Heart left ventricle (tissue), 16 donors: ENCODE results near the gene RBM38. TPM values are rescaled to one million over a fixed set of nuclear protein-coding genes. Genes with fewer than 3 reads are reported as not detected.

Experiments used
- ATAC-seq, 4 donors: fragments of 200-7000 bp; cut with Tn5 transposase; one replicate each; pipeline ENCODE4 v1.9.1; 2020 to 2022; ENCODE audit warnings: moderate library complexity in 4 of 4, mild to moderate bottlenecking in 3 of 4, moderate number of reproducible peaks in 1 of 4
- DNase-seq, 5 donors: peaks; one replicate each; pipeline ENCODE4 v3.0.0-alpha.2; 2020
- H3K27ac ChIP-seq, 12 donors: fragments of 200-600 bp; sonication (generic) in 4 of 12; one replicate each; pipeline versions ENCODE4 v1.5.0 to v1.8.0; 2016 to 2022; ENCODE audit warnings: mild to moderate bottlenecking in 2 of 12
- H3K27me3 ChIP-seq, 9 donors: fragments of 200-600 bp; sonication (generic) in 2 of 9; one replicate each; pipeline versions ENCODE4 v1.5.1 to v1.8.0; 2016 to 2022; ENCODE audit warnings: mild to moderate bottlenecking in 3 of 9
- H3K36me3 ChIP-seq, 9 donors: fragments of 200-600 bp; sonication (generic) in 2 of 9; one replicate each; pipeline versions ENCODE4 v1.5.0 to v1.8.0; 2018 to 2022; ENCODE audit warnings: mild to moderate bottlenecking in 2 of 9
- H3K4me1 ChIP-seq, 12 donors: fragments of 200-600 bp; sonication (generic) in 4 of 12; one replicate each; pipeline versions ENCODE4 v1.5.0 to v1.8.0; 2016 to 2022; ENCODE audit warnings: mild to moderate bottlenecking in 3 of 12
- H3K4me3 ChIP-seq, 12 donors: fragments of 200-600 bp; sonication (generic) in 4 of 12; one replicate each; pipeline versions ENCODE4 v1.5.0 to v1.8.0; 2017 to 2022; ENCODE audit warnings: mild to moderate bottlenecking in 9 of 12, moderate library complexity in 4 of 12
- H3K9me3 ChIP-seq, 12 donors: fragments of 200-600 bp; sonication (generic) in 4 of 12; one replicate each; pipeline versions ENCODE4 v1.5.0 to v1.8.0; 2016 to 2022; ENCODE audit warnings: mild to moderate bottlenecking in 1 of 12
- POLR2A ChIP-seq, 2 donors: fragments of 450-650 bp; IDR thresholded peaks; one replicate each; pipeline ENCODE4 v1.6.1; 2017; ENCODE audit warnings: antibody characterized with exemption in 2 of 2, mild to moderate bottlenecking in 2 of 2, moderate library complexity in 2 of 2
- WGBS, 4 donors: extraction: QIAGEN DNeasy Blood & Tissue Kit in 2 of 4; methylation state at CpG; one replicate each; pipeline versions ENCODE4 v1.1.5 to v1.1.7; 2013 to 2018; 5-methylcytosine and 5-hydroxymethylcytosine counted together
- intact Hi-C, 10 donors: fragments of 100-400 bp; cut with DNase I; formaldehyde crosslinking; loops; one replicate each; pipeline versions ENCODE4 v1.11.1 to v1.14.2; 2022
- polyA plus RNA-seq, 2 donors: library from polyadenylated mRNA; stranded (reverse); fragments of 200-250 nt; gene quantifications; one replicate each; pipeline ENCODE4 v1.2.3, GENCODE V29; 2013
- total RNA-seq, 9 donors: library from RNA; depleted of rRNA in 2 of 9; stranded (reverse); fragments of >200 nt in 2 of 9; fragmentation: NEBNext Ultra II Directional in 3 of 9; extraction: Animal tissue kit (Norgen Biotek cat#: 25700) in 3 of 9; gene quantifications; one replicate each; pipeline versions ENCODE4 v1.1.0 to v1.2.4, GENCODE V29; 2016 to 2023
- TF ChIP-seq, protein P1 (sequence below), 12 donors: fragments of 200-600 bp; sonication (generic) in 4 of 12; IDR thresholded peaks; one replicate each; pipeline versions ENCODE4 v1.5.0 to v1.8.0; 2018 to 2022; ENCODE audit warnings: antibody characterized with exemption in 12 of 12, mild to moderate bottlenecking in 5 of 12
- donor health status: ischemic (EF 13 %, LVEDD 7.1; RV severe dilation, severe dysfunction).
- donor health status: healthy with polysubstance abuse.
- donor health status: DM: no; HTN: yes; CAD: no.
- donor health status: DM: no; HTN: no; CAD: no.
- donor health status: ischemic (EF 25% LVEDD 6.9; RV normal size, moderate dysfunction).
- donor health status: ischemic (EF 25% LVEDD 5.7; RV mildly dilated, moderate dysfunction).
- donor health status: healthy.
- donor health status: DM: yes; HTN: yes; CAD: no.
- donor health status: ischemic (EF 35%, LVEDD 5.7; RV mildly dilated, moderate dysfunction).
- donor health status: nonischemic (EF 11% LVEDD 7.7; RV severe dilation, severe dysfunction).
- donor health status: DM: yes; HTN: yes; CAD: no.
- donor health status: PGD.
- donor health status: ischemic (EF 29% LVEDD 5.4; RV normal size, mild dysfunction).
- donor health status: nonischemic (EF 23%, LVEDD 6.1; RV moderate dilation, normal function).

RBM38 gene
- total and polyA plus RNA-seq, 11 donors, result 45.6 to 112 (median 68.5) TPM

DNA sequence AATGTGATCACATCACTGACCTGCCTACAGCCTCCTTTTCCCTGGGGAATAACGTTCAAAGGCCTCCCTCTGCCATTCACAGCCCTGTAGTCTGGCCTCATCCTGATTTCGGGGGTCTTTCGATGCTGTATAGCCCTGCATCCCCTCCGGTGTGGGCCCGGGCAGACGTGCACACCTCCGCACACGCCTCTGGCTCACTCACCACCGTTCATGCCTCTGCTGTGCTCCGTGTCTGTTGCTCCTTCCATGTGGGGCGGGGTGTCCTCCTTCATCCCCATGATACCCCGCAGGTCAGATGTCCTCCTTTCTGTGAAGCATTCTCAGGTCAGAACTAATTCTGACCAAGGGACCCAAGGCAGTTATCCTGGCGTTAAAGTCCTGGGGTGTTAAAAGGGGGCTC, 13.8 kb upstream of the RBM38 start:
- H3K4me1 ChIP-seq, result peaks cover 0 to 30% (median 8%) of the 10 kb centered on the region in 12 donors
- no peak for TF ChIP-seq POLR2A (IDR thresholded peaks at IDR 0.05)
- TF ChIP-seq, protein P1, sequence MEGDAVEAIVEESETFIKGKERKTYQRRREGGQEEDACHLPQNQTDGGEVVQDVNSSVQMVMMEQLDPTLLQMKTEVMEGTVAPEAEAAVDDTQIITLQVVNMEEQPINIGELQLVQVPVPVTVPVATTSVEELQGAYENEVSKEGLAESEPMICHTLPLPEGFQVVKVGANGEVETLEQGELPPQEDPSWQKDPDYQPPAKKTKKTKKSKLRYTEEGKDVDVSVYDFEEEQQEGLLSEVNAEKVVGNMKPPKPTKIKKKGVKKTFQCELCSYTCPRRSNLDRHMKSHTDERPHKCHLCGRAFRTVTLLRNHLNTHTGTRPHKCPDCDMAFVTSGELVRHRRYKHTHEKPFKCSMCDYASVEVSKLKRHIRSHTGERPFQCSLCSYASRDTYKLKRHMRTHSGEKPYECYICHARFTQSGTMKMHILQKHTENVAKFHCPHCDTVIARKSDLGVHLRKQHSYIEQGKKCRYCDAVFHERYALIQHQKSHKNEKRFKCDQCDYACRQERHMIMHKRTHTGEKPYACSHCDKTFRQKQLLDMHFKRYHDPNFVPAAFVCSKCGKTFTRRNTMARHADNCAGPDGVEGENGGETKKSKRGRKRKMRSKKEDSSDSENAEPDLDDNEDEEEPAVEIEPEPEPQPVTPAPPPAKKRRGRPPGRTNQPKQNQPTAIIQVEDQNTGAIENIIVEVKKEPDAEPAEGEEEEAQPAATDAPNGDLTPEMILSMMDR (IDR thresholded peaks at IDR 0.05), result no peak
- H3K9me3 ChIP-seq, result no peaks in the 10 kb centered on the region
- peaks cover 0 to 89% (median 52%) of the 10 kb centered on the region in 9 donors for H3K36me3 ChIP-seq
- DNase-seq (no peak), ATAC-seq (no peak)
- no peaks in the 10 kb centered on the region for H3K27me3 ChIP-seq
- H3K4me3 ChIP-seq, result no peak overlapping the region
- 84 to 88% (median 85%) methylated on average over 13 of the region's 13 CpGs for WGBS, 4 donors
- intact Hi-C loops, result loop anchor here in 2 of 10 donors (10.0 kb wide), 1 partner anchor 217 kb away; no protein-coding TSS in a partner anchor
- H3K27ac ChIP-seq, result no peak overlapping the region

DNA sequence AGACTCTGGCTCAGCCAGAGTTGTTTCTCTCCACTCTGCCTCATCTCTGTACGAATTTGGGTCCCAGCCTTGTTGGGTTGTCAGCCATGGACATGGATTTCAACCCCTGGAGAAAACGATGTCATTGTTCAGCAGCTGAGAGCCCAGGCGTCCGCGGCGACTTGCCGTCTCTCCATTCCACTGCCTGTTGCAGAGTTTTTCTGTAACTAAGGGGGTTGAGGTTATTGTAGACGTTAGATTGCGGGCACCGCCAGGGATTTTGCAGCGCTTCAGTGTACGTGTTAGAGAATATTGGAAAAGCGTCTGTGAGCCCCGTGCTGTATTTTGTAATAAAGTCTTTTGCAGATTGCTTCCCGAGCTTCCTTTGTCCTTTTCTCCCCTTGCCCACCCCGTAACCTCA, 13.1 kb upstream of the RBM38 start:
- Histone ChIP-seq H3K4me3 (no peak overlapping the region), H3K27ac (no peak overlapping the region), H3K27me3 (no peaks in the 10 kb centered on the region), H3K9me3 (no peaks in the 10 kb centered on the region), H3K36me3 (peaks cover 1 to 81% (median 52%) of the 10 kb centered on the region in 9 donors), H3K4me1 (peaks cover 0 to 30% (median 8%) of the 10 kb centered on the region in 12 donors)
- intact Hi-C loops, result loop anchor here in 2 of 10 donors (10.0 kb wide), 1 partner anchor 217 kb away; no protein-coding TSS in a partner anchor
- TF ChIP-seq, protein P1 (IDR thresholded peaks at IDR 0.05), result no peak
- no peak for TF ChIP-seq POLR2A (IDR thresholded peaks at IDR 0.05)
- DNase-seq, result no peak
- ATAC-seq, result no peak
- WGBS, 4 donors, result 85 to 92% (median 87%) methylated on average over 16 of the region's 16 CpGs

DNA sequence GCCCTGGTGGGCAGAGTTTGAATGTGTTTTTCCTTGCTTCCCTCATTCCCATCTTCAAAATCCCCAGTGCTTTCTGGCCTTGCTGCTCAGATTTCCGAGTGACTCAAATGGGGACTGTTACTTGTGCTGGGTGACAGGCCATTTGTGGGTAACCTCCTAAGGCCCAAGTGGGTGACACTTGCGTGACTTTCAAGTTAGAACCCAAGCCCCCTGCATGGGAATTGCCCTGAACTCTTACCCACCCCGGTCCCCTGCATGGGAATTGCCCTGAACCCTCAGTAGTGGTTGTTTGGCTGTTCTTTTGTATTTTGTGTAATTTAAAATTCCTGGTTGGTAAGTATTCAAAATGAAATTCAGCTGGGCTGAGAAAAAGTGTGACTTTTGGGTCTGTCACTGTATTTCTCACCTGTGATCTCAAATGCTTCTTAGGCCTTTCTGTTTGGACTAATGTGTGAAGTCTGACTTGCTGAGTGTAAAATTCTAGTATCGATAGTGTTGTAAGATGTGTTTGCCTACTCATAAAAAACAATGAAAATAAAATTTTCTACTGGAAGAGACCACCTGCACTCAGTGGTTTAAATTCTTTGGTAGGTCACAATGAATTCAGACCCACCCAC, 12.4 kb upstream of the RBM38 start:
- no peak overlapping the region for H3K4me3 ChIP-seq
- TF ChIP-seq, protein P1 (IDR thresholded peaks at IDR 0.05), result no peak
- TF ChIP-seq POLR2A (IDR thresholded peaks at IDR 0.05), result no peak
- H3K36me3 ChIP-seq, result peaks cover 1 to 77% (median 55%) of the 10 kb centered on the region in 9 donors
- H3K9me3 ChIP-seq, result no peaks in the 10 kb centered on the region
- intact Hi-C loops, result loop anchor here in 2 of 10 donors (10.0 kb wide), 1 partner anchor 216 kb away; no protein-coding TSS in a partner anchor
- DNase-seq, result no peak
- no peaks in the 10 kb centered on the region for H3K27me3 ChIP-seq
- H3K27ac ChIP-seq, result no peak overlapping the region
- no peak for ATAC-seq
- H3K4me1 ChIP-seq, result peaks cover 0 to 29% (median 8%) of the 10 kb centered on the region in 12 donors
- WGBS, 4 donors, result 87 to 93% (median 90%) methylated on average over 4 of the region's 4 CpGs

DNA sequence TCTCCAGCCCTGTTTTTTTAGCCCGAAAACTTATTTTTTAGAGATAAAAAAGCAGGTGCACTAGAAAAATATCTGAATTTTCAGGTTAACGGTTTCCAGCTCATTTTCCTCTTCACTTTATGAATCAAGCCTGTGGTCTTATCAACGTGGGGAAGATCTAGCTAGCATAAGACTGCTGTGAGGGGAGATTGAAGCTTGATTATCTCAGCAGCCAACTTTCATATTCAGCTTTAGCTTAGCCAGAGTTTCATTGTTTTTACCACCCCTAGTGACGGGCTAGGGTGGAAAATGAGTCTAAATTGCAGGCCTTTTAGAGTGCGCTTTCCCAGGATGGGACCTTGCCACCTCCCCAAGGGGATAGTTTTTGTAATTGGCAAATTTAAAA, 11.9 kb upstream of the RBM38 start:
- ATAC-seq (no peak), DNase-seq (no peak)
- Histone ChIP-seq H3K27ac (no peak overlapping the region), H3K4me1 (peaks cover 0 to 24% (median 6%) of the 10 kb centered on the region in 12 donors), H3K9me3 (no peaks in the 10 kb centered on the region), H3K4me3 (no peak overlapping the region), H3K36me3 (peaks cover 0 to 72% (median 56%) of the 10 kb centered on the region in 9 donors), H3K27me3 (no peaks in the 10 kb centered on the region)
- intact Hi-C loops, result loop anchor here in 2 of 10 donors (10.0 kb wide), 1 partner anchor 216 kb away; no protein-coding TSS in a partner anchor
- 85 to 88% (median 86%) methylated on average over 5 of the region's 5 CpGs for WGBS, 4 donors
- TF ChIP-seq, protein P1 (IDR thresholded peaks at IDR 0.05), result no peak
- no peak for TF ChIP-seq POLR2A (IDR thresholded peaks at IDR 0.05)
